Cardiac muscle cell (in vitro differentiated cells and primary cell): ENCODE results near the gene MARCHF10. TPM values are rescaled to one million over a fixed set of nuclear protein-coding genes. Genes with fewer than 3 reads are reported as not detected.
"Not testable (repeated sequence)": the region's sequence is repeated elsewhere in the genome, so short reads cannot be mapped to it uniquely, and the experiment has no call there.

Experiments
- DNase-seq, 2 donors: peaks; one replicate each; pipeline versions ENCODE4 v3.0.0 to v3.0.0-alpha.2; 2010 to 2017; ENCODE audit warnings: low read depth in 1 of 2, low spot score in 1 of 2
- H3K27ac ChIP-seq: fragments of 200-600 bp; sonication (generic); 2 replicates; pipeline ENCODE4 v1.5.1; 2016
- H3K27me3 ChIP-seq: fragments of 200-600 bp; sonication (generic); 2 replicates; pipeline ENCODE4 v1.6.0; 2016; ENCODE audit warnings: control low read depth
- H3K36me3 ChIP-seq: fragments of 200-600 bp; sonication (generic); 2 replicates; pipeline ENCODE4 v1.5.1; 2016; ENCODE audit warnings: control low read depth
- H3K4me1 ChIP-seq: fragments of 200-600 bp; sonication (generic); 2 replicates; pipeline ENCODE4 v1.8.1; 2017; ENCODE audit warnings: low read depth, mild to moderate bottlenecking, mixed run types
- H3K4me3 ChIP-seq: fragments of 200-600 bp; sonication (generic); 2 replicates; pipeline ENCODE4 v1.5.1; 2016; ENCODE audit warnings: mild to moderate bottlenecking
- H3K9me3 ChIP-seq: fragments of 200-600 bp; sonication (generic); 2 replicates; pipeline ENCODE4 v1.5.1; 2017; ENCODE audit warnings: low read depth, mild to moderate bottlenecking, control low read depth
- polyA plus RNA-seq: library from polyadenylated mRNA; unstranded; fragments of >200 nt; fragmentation: Nextera tagmentation; extraction: Ambion mirVana; gene quantifications from 2 replicates; pipeline ENCODE4 v1.2.1, GENCODE V29; 2016
- total RNA-seq: library from RNA; depleted of rRNA; stranded (reverse); fragments of >200 nt; gene quantifications from 2 replicates; pipeline ENCODE4 v1.2.3, GENCODE V29; 2016
- TF ChIP-seq, protein P1 (sequence below): IDR thresholded peaks from 2 replicates; pipeline ENCODE4 v1.5.1; 2012; ENCODE audit warnings: low read depth, mild to moderate bottlenecking, low read length

The MARCHF10 gene
- total and polyA plus RNA-seq, 2 experiments from 2014 or later, result 0.77 to 1.1 TPM

DNA sequence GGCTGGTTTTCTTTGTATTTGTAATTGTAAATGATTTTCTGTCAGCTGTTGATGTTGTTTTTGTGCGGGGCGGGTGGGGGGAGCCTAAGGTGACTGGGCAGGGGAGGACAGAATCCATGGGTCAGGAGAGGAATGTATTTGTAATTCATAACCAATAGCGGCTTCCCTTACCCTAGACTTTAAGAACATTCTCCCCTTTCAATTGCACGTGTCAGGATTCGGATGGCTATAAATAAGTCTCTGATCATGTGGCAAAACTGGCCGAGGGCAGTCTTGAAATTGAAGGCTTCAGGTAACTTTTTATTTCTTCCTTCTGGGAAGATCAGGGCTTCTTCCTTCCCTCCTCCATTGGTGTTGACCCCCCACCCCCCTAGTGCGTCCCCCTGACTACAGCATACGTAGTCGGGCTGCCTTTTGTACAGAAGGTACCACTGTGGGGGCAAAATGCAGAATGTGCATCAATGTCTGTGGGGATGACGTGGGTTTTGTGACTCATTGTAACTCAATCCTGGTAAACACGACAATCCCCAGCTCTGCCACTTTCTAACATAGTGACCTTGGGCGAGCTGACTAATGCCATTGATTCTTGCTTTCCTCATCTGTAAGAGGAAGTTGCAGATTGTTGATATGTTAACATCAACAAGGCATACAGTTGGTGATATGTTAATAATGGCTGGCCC is 16.2 kb downstream of the MARCHF10 start:
- DNase-seq, result peak; percentile 30 to 62
- peaks cover 11% of the 10 kb centered on the region for H3K4me1 ChIP-seq
- peak overlapping the region; percentile 10 for H3K27ac ChIP-seq
- H3K36me3 ChIP-seq, result no peaks in the 10 kb centered on the region
- TF ChIP-seq, protein P1, sequence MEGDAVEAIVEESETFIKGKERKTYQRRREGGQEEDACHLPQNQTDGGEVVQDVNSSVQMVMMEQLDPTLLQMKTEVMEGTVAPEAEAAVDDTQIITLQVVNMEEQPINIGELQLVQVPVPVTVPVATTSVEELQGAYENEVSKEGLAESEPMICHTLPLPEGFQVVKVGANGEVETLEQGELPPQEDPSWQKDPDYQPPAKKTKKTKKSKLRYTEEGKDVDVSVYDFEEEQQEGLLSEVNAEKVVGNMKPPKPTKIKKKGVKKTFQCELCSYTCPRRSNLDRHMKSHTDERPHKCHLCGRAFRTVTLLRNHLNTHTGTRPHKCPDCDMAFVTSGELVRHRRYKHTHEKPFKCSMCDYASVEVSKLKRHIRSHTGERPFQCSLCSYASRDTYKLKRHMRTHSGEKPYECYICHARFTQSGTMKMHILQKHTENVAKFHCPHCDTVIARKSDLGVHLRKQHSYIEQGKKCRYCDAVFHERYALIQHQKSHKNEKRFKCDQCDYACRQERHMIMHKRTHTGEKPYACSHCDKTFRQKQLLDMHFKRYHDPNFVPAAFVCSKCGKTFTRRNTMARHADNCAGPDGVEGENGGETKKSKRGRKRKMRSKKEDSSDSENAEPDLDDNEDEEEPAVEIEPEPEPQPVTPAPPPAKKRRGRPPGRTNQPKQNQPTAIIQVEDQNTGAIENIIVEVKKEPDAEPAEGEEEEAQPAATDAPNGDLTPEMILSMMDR, result no peak
- H3K9me3 ChIP-seq, result no peaks in the 10 kb centered on the region
- no peak overlapping the region for H3K4me3 ChIP-seq
- no peaks in the 10 kb centered on the region for H3K27me3 ChIP-seq

DNA sequence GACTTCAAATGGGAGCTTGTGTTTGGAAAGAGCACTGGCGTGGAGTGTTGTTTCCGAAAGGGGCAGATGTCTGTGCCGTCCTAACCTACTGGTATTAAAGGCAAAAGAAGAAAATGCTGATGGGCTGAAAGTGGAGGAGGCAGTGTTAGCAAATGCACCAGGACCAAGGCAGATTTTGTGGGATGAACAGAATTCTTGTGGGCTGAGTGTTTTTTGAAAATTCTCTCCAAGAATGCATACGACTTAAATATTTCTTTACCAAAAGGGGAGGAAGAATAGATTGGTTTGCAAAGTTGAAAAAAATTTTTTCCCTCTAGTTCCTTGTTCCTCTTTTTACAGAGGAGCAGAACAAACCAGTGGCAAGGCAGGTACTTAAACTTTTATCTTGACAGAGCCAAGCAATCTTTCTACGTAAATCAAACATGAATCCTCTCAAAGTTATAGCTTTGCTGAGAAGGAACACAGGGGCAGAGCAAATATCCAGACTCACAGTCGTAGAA is 16.8 kb downstream of the MARCHF10 start:
- TF ChIP-seq, protein P1, result no peak
- H3K27ac ChIP-seq, result peak overlapping the region; percentile 10
- no peak overlapping the region for H3K4me3 ChIP-seq

DNA sequence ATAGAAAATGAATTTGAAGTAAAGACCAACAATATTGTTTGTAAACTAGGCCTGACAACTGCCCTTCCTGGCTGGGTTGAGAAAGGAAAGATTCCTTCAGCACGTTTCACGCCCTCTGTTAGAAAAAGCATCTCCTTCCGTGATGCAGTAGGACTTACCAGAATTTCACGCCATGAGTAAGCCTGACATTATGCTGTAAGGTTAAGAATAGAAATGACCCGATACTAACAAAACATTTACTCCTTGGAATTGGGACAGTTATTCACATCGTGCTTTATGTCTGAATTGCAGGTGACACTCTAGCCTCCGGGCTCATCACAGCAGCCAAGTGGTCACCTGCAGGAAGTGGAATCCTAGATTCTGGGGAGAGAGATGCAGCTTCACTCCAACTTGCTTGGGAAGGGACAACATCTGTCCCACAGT is 17.5 kb downstream of the MARCHF10 start:
- Histone ChIP-seq H3K9me3 (no peaks in the 10 kb centered on the region), H3K4me3 (no peak overlapping the region), H3K4me1 (peaks cover 11% of the 10 kb centered on the region), H3K27ac (no peak overlapping the region), H3K27me3 (no peaks in the 10 kb centered on the region), H3K36me3 (no peaks in the 10 kb centered on the region)
- TF ChIP-seq, protein P1, result no peak
- DNase-seq, result peak in 1 of 2 donors; percentile 33

More for the DNA sequence above, 16.8 kb downstream of the MARCHF10 start:
- peaks cover 11% of the 10 kb centered on the region for H3K4me1 ChIP-seq
- no peaks in the 10 kb centered on the region for H3K9me3 ChIP-seq
- no peaks in the 10 kb centered on the region for H3K27me3 ChIP-seq
- DNase-seq, result peak in 1 of 2 donors; percentile 85
- H3K36me3 ChIP-seq, result no peaks in the 10 kb centered on the region

DNA sequence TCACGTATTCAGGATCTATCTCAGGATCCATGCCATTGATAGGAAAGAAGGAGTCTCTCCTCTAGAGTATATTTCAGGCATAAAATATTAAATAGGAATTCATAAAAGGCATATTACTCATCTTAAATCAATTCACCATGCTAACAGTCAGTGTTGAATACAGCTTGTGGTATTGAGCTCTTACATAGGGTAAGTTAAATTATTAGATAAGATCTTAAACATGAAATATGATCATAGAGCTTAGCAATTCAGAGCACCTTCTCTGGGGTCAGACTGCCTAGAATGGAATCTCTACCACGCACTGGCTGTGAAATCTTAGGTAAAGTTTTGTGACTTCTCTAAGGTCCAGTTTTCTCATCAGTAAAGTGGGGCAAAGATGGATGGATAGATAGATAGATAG is 20.7 kb downstream of the MARCHF10 start:
- TF ChIP-seq, protein P1, result no peak
- H3K4me1 ChIP-seq, result peaks cover 11% of the 10 kb centered on the region
- no peaks in the 10 kb centered on the region for H3K27me3 ChIP-seq
- H3K4me3 ChIP-seq, result no peak overlapping the region
- DNase-seq, result no peak
- H3K36me3 ChIP-seq, result no peaks in the 10 kb centered on the region
- no peak overlapping the region for H3K27ac ChIP-seq
- H3K9me3 ChIP-seq, result no peaks in the 10 kb centered on the region

DNA sequence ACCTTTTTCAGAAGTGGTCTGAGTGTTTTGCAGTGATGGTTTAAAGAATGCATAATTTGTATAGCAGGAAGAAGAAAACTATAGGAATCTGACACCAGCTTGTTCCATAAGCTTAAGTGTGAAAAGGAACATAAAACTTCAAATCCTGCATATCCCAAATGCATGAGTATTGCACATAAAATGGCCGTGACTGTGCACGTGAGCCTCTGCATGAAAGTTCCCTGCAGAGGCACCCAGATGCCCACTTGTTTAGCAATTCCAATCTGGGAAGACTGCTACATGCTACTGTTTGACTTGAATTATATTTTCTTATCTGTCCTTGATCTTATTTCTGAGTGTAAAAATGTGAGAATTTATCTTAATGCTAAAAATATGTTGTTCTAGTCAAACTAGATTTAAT is 21.5 kb downstream of the MARCHF10 start:
- no peaks in the 10 kb centered on the region for H3K9me3 ChIP-seq
- no peaks in the 10 kb centered on the region for H3K36me3 ChIP-seq
- no peak overlapping the region for H3K4me3 ChIP-seq
- H3K4me1 ChIP-seq, result peaks cover 4% of the 10 kb centered on the region
- no peak for DNase-seq
- no peak overlapping the region for H3K27ac ChIP-seq
- no peaks in the 10 kb centered on the region for H3K27me3 ChIP-seq
- TF ChIP-seq, protein P1, result no peak

DNA sequence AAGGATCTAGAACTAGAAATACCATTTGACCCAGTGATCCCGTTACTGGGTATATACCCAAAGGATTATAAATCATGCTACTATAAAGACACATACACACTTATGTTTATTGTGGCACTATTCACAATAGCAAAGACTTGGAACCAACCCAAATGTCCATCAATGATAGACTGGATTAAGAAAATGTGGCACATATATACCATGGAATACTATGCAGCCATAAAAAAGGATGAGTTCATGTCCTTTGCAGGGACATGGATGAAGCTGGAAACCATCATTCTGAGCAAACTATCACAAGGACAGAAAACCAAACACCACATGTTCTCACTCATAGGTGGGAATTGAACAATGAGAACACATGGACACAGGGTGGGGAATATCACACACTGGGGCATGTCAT is 22.1 kb downstream of the MARCHF10 start:
- not testable (repeated sequence) for H3K4me3 ChIP-seq, H3K9me3 ChIP-seq, DNase-seq, H3K27me3 ChIP-seq, H3K36me3 ChIP-seq, H3K4me1 ChIP-seq, H3K27ac ChIP-seq
